PC-9 (cell line): Measurements from ENCODE around the gene PCSK5. TPM values are rescaled to one million over a fixed set of nuclear protein-coding genes. Genes with fewer than 3 reads are reported as not detected.

Experiments used
- BruUV-seq: library from RNA; stranded (reverse); fragments of 400-500 nt; replicated peaks from 2 replicates; lab custom pipeline; 2021; lab: Mats Ljungman, UMichigan
- CTCF ChIA-PET: fragments of 300-600 bp; sonication (Branson Sonifier 250); formaldehyde crosslinking; loops from one replicate; lab custom pipeline; 2022; ENCODE audit warnings: antibody characterized with exemption; lab: Charles Lee
- POLR2A ChIA-PET: fragments of 300-600 bp; sonication (Branson Sonifier 250); formaldehyde crosslinking; loops from one replicate; lab custom pipeline; 2022; ENCODE audit warnings: antibody characterized with exemption; ENCODE audit not compliant: unreplicated experiment; lab: Charles Lee
- DNase-seq, 2 experiments: peaks; one replicate each; pipeline versions ENCODE4 v3.0.0 to v3.0.0-alpha.2; 2015 to 2022; ENCODE audit warnings: mixed read lengths in 1 of 2
- H2AFZ ChIP-seq: fragments of 200-600 bp; sonication (generic); 2 replicates; pipeline ENCODE4 v1.8.1; 2017; ENCODE audit warnings: antibody characterized with exemption
- H3F3A ChIP-seq: fragments of 200-600 bp; sonication (generic); 2 replicates; pipeline ENCODE4 v1.8.1; 2017; ENCODE audit warnings: antibody characterized with exemption, mild to moderate bottlenecking, low read depth; ENCODE audit not compliant: insufficient read depth
- H3K27ac ChIP-seq: fragments of 200-600 bp; sonication (generic); 2 replicates; pipeline ENCODE4 v1.6.1; 2016; ENCODE audit warnings: mixed run types
- H3K27me3 ChIP-seq: fragments of 200-600 bp; sonication (generic); 2 replicates; pipeline ENCODE4 v1.6.1; 2016; ENCODE audit warnings: low read depth, mixed run types; ENCODE audit not compliant: insufficient read depth
- H3K36me3 ChIP-seq: fragments of 200-600 bp; sonication (generic); 2 replicates; pipeline ENCODE4 v1.6.1; 2016; ENCODE audit warnings: low read depth, mixed run types
- H3K4me1 ChIP-seq: fragments of 200-600 bp; sonication (generic); replicated peaks from 2 replicates; pipeline ENCODE4 v1.6.1; 2016; ENCODE audit warnings: mixed run types; ENCODE audit not compliant: insufficient read depth
- H3K4me2 ChIP-seq: fragments of 200-600 bp; sonication (generic); 2 replicates; pipeline ENCODE4 v1.6.1; 2017; ENCODE audit warnings: mixed run types
- H3K4me3 ChIP-seq: fragments of 200-600 bp; sonication (generic); 2 replicates; pipeline ENCODE4 v1.6.1; 2016; ENCODE audit warnings: mixed run types
- H3K79me2 ChIP-seq: fragments of 200-600 bp; sonication (generic); 2 replicates; pipeline ENCODE4 v1.6.1; 2017; ENCODE audit warnings: low read depth, mixed run types
- H3K9me2 ChIP-seq: fragments of 200-600 bp; sonication (generic); 2 replicates; pipeline ENCODE4 v1.8.1; 2017; ENCODE audit warnings: mild to moderate bottlenecking; ENCODE audit not compliant: insufficient read depth
- H3K9me3 ChIP-seq: fragments of 200-600 bp; sonication (generic); 2 replicates; pipeline ENCODE4 v1.8.1; 2016; ENCODE audit warnings: low read depth; ENCODE audit not compliant: insufficient read depth
- H4K20me1 ChIP-seq: fragments of 200-600 bp; sonication (generic); 2 replicates; pipeline ENCODE4 v1.8.1; 2017; ENCODE audit not compliant: insufficient read depth
- CTCF ChIP-seq: fragments of 200-600 bp; sonication (generic); conservative IDR thresholded peaks from 2 replicates; pipeline ENCODE4 v1.6.1; 2017; ENCODE audit warnings: mixed run types, antibody characterized with exemption, mild to moderate bottlenecking, moderate library complexity
- EZH2 ChIP-seq: fragments of 200-600 bp; sonication (generic); IDR thresholded peaks from 2 replicates; pipeline ENCODE4 v1.8.0; 2017; ENCODE audit warnings: antibody characterized with exemption, low read depth
- intact Hi-C: fragments of 100-400 bp; cut with micrococcal nuclease; formaldehyde crosslinking; loops from one replicate; pipeline ENCODE4 v1.10.0; 2022; ENCODE audit not compliant: unreplicated experiment
- total RNA-seq: library from RNA; stranded (reverse); gene quantifications from 2 replicates; pipeline ENCODE4 v1.2.3, GENCODE V29; 2021

The PCSK5 gene
- total RNA-seq, 1 experiment from 2014 or later: 8.2 TPM

GRCh38 chr9:76127637-76128036 is 237.2 kb downstream of the PCSK5 start:
- H3K27me3 ChIP-seq: no peaks in the 10 kb centered on the region
- CTCF ChIA-PET: no interaction called here
- POLR2A ChIA-PET: no interaction called here
- no TSS peak for BruUV-seq
- H3K9me2 ChIP-seq: no peaks in the 10 kb centered on the region
- no peak overlapping the region for H3K27ac ChIP-seq
- intact Hi-C loops: no loop called here
- no peak for DNase-seq
- no peaks in the 10 kb centered on the region for H3F3A ChIP-seq
- H3K4me1 ChIP-seq: no peaks in the 10 kb centered on the region
- no peak overlapping the region for H3K4me3 ChIP-seq
- H3K4me2 ChIP-seq: no peak overlapping the region
- H3K36me3 ChIP-seq: no peaks in the 10 kb centered on the region
- no peak overlapping the region for H2AFZ ChIP-seq
- no peaks in the 10 kb centered on the region for H4K20me1 ChIP-seq
- H3K79me2 ChIP-seq: no peaks in the 10 kb centered on the region
- TF ChIP-seq EZH2 (no peak), CTCF (no peak)
- no peaks in the 10 kb centered on the region for H3K9me3 ChIP-seq

- TF ChIP-seq EZH2: no peak
- no peak overlapping the region for H3K4me2 ChIP-seq
- POLR2A ChIA-PET: no interaction called here
- no peak overlapping the region for H3K4me3 ChIP-seq
- DNase-seq: no peak
- H4K20me1 ChIP-seq: no peaks in the 10 kb centered on the region
- no peaks in the 10 kb centered on the region for H3K36me3 ChIP-seq
- CTCF ChIA-PET: no interaction called here
- no peaks in the 10 kb centered on the region for H3K9me2 ChIP-seq
- H2AFZ ChIP-seq: no peak overlapping the region
- no TSS peak for BruUV-seq
- H3K79me2 ChIP-seq: no peaks in the 10 kb centered on the region
- no peaks in the 10 kb centered on the region for H3K9me3 ChIP-seq
- H3K27me3 ChIP-seq: no peaks in the 10 kb centered on the region
- peaks cover 11% of the 10 kb centered on the region for H3K4me1 ChIP-seq
- no peak overlapping the region for H3K27ac ChIP-seq
- intact Hi-C loops: no loop called here
- H3F3A ChIP-seq: no peaks in the 10 kb centered on the region
Observed at GRCh38 chr9:76135902-76136301, 245.4 kb downstream of the PCSK5 start.

GRCh38 chr9:76136986-76137385 is 246.5 kb downstream of the PCSK5 start:
- ChIA-PET POLR2A (interaction anchor here (0.6 kb wide), 1 partner anchor 87 kb away, joined by 5 read pairs; no protein-coding TSS in a partner anchor), CTCF (no interaction called here)
- no peaks in the 10 kb centered on the region; the same call in 1 of the 2 replicates for H4K20me1 ChIP-seq
- peak overlapping the region; percentile 29; the same call in 1 of the 2 replicates for H2AFZ ChIP-seq
- no peak overlapping the region for H3K4me2 ChIP-seq
- no peaks in the 10 kb centered on the region for H3K9me3 ChIP-seq
- intact Hi-C loops: no loop called here
- no peak overlapping the region for H3K27ac ChIP-seq
- H3K4me3 ChIP-seq: no peak overlapping the region
- BruUV-seq: no TSS peak
- H3K9me2 ChIP-seq: no peaks in the 10 kb centered on the region
- no peaks in the 10 kb centered on the region for H3K79me2 ChIP-seq
- H3F3A ChIP-seq: no peaks in the 10 kb centered on the region
- TF ChIP-seq CTCF: no peak
- no peak for TF ChIP-seq EZH2
- H3K4me1 ChIP-seq: peaks cover 11% of the 10 kb centered on the region
- peak; percentile 13 to 57 for DNase-seq
- no peaks in the 10 kb centered on the region for H3K27me3 ChIP-seq
- H3K36me3 ChIP-seq: no peaks in the 10 kb centered on the region

GRCh38 chr9:76137931-76138330 is 247.5 kb downstream of the PCSK5 start:
- CTCF ChIA-PET: no interaction called here
- Histone ChIP-seq H3K9me3 (no peaks in the 10 kb centered on the region), H3K4me2 (no peak overlapping the region), H3K4me3 (no peak overlapping the region), H3K36me3 (no peaks in the 10 kb centered on the region), H3K79me2 (no peaks in the 10 kb centered on the region), H3K27ac (no peak overlapping the region), H4K20me1 (no peaks in the 10 kb centered on the region; the same call in 1 of the 2 replicates), H3K9me2 (no peaks in the 10 kb centered on the region), H3F3A (no peaks in the 10 kb centered on the region), H3K27me3 (no peaks in the 10 kb centered on the region), H3K4me1 (peaks cover 11% of the 10 kb centered on the region), H2AFZ (no peak overlapping the region)
- TF ChIP-seq CTCF (no peak), EZH2 (no peak)
- no peak for DNase-seq
- POLR2A ChIA-PET: no interaction called here
- intact Hi-C loops: no loop called here
- BruUV-seq: no TSS peak
